Type B pancreatic cell (in vitro differentiated cells): ENCODE measurements around the gene AMELY. TPM values are rescaled to one million over a fixed set of nuclear protein-coding genes. Genes with fewer than 3 reads are reported as not detected.
"Not testable (repeated sequence)": the region's sequence is repeated elsewhere in the genome, so short reads cannot be mapped to it uniquely, and the experiment has no call there.

Experiments used
- DNase-seq: peaks from one replicate; pipeline ENCODE4 v3.0.0; 2021; ENCODE audit warnings: mixed read lengths; ENCODE audit not compliant: unreplicated experiment; ENCODE audit errors: extremely low spot score
- H3K27ac Mint-ChIP-seq: 2 replicates; pipeline ENCODE4 v1.8.0; 2021; ENCODE audit warnings: mild to moderate bottlenecking, mixed read lengths
- H3K27me3 Mint-ChIP-seq: 2 replicates; pipeline ENCODE4 v1.8.0; 2021; ENCODE audit warnings: mixed read lengths
- H3K36me3 Mint-ChIP-seq: 2 replicates; pipeline ENCODE4 v1.8.0; 2021; ENCODE audit warnings: mixed read lengths
- H3K4me1 Mint-ChIP-seq: one replicate; pipeline ENCODE4 v1.8.0; 2021; ENCODE audit warnings: mixed read lengths; ENCODE audit not compliant: unreplicated experiment
- H3K4me3 Mint-ChIP-seq: 2 replicates; pipeline ENCODE4 v1.8.0; 2021; ENCODE audit warnings: mild to moderate bottlenecking, mixed read lengths
- H3K9me3 Mint-ChIP-seq: 2 replicates; pipeline ENCODE4 v1.8.0; 2021; ENCODE audit warnings: mixed read lengths
- total RNA-seq: library from RNA; stranded (reverse); gene quantifications from 2 replicates; pipeline ENCODE4 v1.2.1, GENCODE V29; 2021; ENCODE audit warnings: low replicate concordance
- TF ChIP-seq, protein P1 (sequence below): fragments of 200-600 bp; sonication (generic); conservative IDR thresholded peaks from 2 replicates; pipeline ENCODE4 v1.5.0; 2021; ENCODE audit warnings: antibody characterized with exemption, mild to moderate bottlenecking

Gene AMELY
- total RNA-seq, 1 donor from 2014 or later: not detected

DNA sequence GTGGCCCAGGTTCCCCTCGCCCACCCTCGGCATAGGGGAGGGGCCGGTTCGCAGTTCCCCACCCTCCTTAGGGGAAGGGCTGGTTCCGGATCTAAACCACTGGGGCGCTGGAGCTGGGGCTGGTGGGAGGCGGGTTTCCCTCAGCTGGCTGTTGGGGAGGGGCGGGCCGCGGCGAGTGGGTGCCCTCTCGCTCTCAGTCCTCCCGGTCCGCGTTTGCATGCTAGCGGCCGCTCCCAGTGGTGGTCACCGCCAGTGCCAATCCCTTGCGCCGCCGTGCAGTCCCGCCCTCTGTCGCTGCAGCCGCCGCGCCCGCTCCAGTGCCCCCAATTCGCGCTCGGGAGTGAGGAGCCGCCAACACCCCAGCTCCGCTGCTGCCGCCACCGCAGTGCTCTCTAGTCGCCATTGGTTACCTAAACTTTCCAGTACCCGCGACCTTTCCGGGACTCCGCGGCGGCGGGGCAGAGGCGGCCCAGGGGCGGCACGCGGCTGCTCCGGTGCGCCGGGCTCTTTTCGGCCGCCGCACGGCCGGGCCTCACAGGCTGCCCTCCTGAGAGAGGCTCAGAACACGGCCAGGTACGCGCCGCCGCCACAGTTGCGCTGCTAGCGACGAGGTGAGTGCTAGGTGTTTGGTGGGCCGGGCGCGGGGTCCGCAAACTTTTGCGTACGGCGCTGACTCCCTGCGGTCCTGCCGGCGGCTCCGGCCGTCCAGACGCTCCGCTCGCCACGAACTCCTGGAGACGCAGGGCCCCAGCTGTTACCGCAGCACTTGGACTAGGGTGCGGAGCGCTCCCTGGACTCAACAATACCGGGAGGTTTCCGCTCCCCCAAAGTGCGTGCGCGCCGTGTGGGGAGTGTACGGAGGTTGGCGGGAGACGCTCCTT lies 940 bp downstream of the AMELY start, which contains the start of gene TBL1Y:
Gene TBL1Y, plus strand, starts transcription at position 326 of the 881 bp plus-strand sequence. CDS start 114,388 bp downstream, outside the sequence.
- Mint-ChIP-seq H3K27me3 (no peaks in the 10 kb centered on the region), H3K27ac (no peak within 1 kb of the TSS), H3K4me3 (no peak within 1 kb of the TSS), H3K4me1 (no peaks in the 10 kb centered on the region), H3K36me3 (no peaks in the 10 kb centered on the region), H3K9me3 (no peaks in the 10 kb centered on the region)
- TF ChIP-seq, protein P1, sequence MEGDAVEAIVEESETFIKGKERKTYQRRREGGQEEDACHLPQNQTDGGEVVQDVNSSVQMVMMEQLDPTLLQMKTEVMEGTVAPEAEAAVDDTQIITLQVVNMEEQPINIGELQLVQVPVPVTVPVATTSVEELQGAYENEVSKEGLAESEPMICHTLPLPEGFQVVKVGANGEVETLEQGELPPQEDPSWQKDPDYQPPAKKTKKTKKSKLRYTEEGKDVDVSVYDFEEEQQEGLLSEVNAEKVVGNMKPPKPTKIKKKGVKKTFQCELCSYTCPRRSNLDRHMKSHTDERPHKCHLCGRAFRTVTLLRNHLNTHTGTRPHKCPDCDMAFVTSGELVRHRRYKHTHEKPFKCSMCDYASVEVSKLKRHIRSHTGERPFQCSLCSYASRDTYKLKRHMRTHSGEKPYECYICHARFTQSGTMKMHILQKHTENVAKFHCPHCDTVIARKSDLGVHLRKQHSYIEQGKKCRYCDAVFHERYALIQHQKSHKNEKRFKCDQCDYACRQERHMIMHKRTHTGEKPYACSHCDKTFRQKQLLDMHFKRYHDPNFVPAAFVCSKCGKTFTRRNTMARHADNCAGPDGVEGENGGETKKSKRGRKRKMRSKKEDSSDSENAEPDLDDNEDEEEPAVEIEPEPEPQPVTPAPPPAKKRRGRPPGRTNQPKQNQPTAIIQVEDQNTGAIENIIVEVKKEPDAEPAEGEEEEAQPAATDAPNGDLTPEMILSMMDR: no peak
- DNase-seq: no peak

GRCh38 chrY:6909856-6910255 lies 1.7 kb downstream of the AMELY start:
- H3K4me1 Mint-ChIP-seq: no peaks in the 10 kb centered on the region

DNA sequence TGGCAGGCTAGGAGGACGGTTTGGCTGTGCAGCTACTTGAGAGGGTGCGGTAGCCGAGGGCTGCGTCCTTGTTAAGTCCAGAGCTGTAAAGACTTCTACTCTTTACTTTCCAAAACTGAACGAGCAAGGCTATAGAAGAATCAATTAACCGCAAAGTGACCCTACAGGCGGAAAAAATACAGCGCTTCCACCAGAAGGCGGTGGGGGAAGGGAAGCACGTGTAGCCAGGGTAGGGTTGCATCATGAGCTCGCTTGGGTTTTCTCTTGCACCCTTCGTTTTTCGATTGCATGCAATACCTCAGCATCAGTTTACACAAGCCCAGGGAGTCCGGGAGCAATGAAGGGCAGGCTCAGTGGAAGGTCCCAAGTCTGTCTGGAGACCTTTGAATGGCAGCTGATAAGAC lies 2.4 kb downstream of the AMELY start:
- H3K27me3 Mint-ChIP-seq: no peaks in the 10 kb centered on the region
- no peaks in the 10 kb centered on the region for H3K9me3 Mint-ChIP-seq
- H3K36me3 Mint-ChIP-seq: no peaks in the 10 kb centered on the region
- TF ChIP-seq, protein P1: no peak
- DNase-seq: no peak
- H3K27ac Mint-ChIP-seq: no peak overlapping the region
- H3K4me1 Mint-ChIP-seq: no peaks in the 10 kb centered on the region
- no peak overlapping the region for H3K4me3 Mint-ChIP-seq

More at GRCh38 chrY:6909856-6910255, 1.7 kb downstream of the AMELY start:
- H3K9me3 Mint-ChIP-seq: no peaks in the 10 kb centered on the region
- TF ChIP-seq, protein P1: no peak
- H3K27ac Mint-ChIP-seq: no peak overlapping the region
- no peaks in the 10 kb centered on the region for H3K36me3 Mint-ChIP-seq
- H3K27me3 Mint-ChIP-seq: no peaks in the 10 kb centered on the region
- DNase-seq: no peak
- no peak overlapping the region for H3K4me3 Mint-ChIP-seq

- H3K4me1 Mint-ChIP-seq, H3K4me3 Mint-ChIP-seq, H3K27me3 Mint-ChIP-seq, DNase-seq, H3K9me3 Mint-ChIP-seq, H3K27ac Mint-ChIP-seq, H3K36me3 Mint-ChIP-seq: not testable (repeated sequence)
Measured at GRCh38 chrY:6908021-6908420, 3.5 kb downstream of the AMELY start.

DNA sequence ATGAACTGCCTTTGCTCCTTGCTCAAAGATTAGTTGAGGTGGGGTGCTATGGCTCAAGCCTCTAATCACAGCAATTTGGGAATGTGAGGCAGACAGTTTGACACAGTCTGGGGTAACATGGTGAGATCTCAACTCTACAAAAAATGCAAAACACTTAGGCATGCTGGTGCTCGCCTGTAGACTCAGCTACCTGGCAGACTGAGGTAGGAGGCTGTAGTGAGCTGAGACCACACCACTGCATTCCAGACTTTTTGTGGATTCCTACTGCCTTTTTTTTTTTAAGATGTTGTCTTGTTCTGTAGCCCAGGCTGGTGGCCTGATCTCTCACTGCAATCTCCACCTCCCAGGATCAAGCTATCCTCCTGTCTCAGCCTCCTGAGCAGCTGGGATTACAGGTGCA lies 4.0 kb downstream of the AMELY start:
- Mint-ChIP-seq H3K27ac (no peak overlapping the region), H3K4me3 (no peak overlapping the region), H3K4me1 (no peaks in the 10 kb centered on the region), H3K36me3 (no peaks in the 10 kb centered on the region), H3K27me3 (no peaks in the 10 kb centered on the region), H3K9me3 (no peaks in the 10 kb centered on the region)
- DNase-seq: no peak
- TF ChIP-seq, protein P1: no peak

- H3K4me3 Mint-ChIP-seq, H3K9me3 Mint-ChIP-seq, H3K36me3 Mint-ChIP-seq, H3K27me3 Mint-ChIP-seq, DNase-seq, H3K4me1 Mint-ChIP-seq, H3K27ac Mint-ChIP-seq: not testable (repeated sequence)
Measured at GRCh38 chrY:6902116-6902515, 9.4 kb downstream of the AMELY start.
